ENCODE measurements around the gene EHD4.
A peak's percentile ranks its signal among the peaks of the same experiment; 100 is the strongest.

Gene EHD4

DNA sequence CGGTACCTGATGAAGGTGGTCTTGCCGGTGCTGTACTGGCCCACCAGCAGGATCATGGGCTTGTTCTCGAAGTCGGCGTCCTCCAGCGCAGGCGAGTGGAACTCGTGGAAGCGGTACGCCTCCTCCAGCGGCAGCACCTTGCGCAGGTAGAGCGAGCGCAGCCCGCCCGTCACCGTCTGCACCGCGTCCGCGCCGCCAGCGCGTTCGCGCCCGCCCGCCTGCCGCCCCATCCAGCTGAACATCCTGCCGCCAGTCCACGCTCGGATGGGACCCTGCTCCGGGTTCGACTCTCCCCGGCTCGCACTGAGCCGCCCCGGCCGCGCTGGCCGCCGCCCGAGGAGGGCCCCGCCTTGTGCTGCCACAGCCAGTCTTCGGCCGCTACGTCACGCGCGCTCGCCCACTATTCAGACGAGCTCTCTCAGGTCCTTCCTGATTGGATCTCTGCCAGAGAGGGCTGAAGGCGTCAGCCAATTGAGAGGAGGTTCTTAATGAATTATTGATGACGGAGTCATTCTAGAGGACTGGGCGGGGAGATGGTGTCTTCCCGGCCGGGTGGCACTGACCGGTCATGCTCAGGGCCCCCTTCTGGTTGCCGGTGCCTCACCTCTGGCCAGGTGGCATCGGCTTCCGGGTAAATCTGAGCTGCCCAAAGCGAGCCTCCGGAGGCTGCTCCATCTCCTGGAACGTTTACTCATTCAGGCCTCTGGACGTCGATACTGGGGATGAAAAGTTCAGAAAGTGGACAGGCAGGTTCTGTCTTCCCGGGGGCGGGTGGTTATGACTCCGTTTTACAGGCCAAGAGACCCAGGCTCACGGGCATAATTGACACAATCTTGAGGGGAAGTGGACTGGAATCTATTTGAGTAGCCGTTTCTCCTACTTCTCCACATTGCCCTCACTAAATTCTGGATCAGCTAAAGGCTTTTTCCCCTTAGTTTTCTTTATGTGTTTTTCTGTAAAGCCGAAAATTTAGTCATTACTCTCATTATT is at the start of gene EHD4:
Gene EHD4, minus strand, starts transcription at position 305 of the 990 bp plus-strand sequence. Its CDS starts 63 bp downstream, at position 242.
- DNase-seq = peak; percentile 97

- no peak for DNase-seq
Observed at GRCh38 chr15:42021593-42021992, 49.2 kb upstream of the EHD4 start.

DNA sequence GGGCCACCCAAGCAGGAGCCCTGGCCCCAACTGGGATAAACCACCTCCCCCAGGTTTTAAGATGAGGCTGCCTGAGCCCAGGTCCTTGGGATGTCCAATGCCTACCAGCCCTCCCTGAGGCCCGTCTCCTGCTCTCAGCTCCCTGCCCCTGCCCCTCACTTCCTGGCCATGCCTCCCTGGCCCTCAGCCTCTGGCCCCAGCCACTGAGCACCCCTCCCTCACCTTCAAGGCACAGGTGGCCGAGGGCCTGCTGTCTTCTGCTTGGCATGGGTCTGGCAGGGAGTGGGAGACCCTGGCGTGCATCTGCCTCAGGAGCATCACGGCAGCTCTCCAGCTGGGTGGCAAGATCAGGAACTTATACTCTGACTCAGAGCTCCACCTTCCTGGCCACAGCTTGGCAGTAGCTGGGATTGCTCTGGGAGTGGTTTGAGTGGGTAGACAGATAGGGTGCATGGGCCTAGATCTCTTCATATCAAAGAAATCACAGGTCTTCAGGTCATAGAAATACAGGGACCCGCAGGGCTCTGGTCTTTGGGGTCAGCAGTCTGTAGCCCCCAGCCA is 48.4 kb upstream of the EHD4 start, which contains the start of gene PLA2G4E:
Gene PLA2G4E, minus strand, starts transcription at position 330 of the 561 bp plus-strand sequence. Its CDS starts 12 bp downstream, at position 318.
- DNase-seq = no peak

DNA sequence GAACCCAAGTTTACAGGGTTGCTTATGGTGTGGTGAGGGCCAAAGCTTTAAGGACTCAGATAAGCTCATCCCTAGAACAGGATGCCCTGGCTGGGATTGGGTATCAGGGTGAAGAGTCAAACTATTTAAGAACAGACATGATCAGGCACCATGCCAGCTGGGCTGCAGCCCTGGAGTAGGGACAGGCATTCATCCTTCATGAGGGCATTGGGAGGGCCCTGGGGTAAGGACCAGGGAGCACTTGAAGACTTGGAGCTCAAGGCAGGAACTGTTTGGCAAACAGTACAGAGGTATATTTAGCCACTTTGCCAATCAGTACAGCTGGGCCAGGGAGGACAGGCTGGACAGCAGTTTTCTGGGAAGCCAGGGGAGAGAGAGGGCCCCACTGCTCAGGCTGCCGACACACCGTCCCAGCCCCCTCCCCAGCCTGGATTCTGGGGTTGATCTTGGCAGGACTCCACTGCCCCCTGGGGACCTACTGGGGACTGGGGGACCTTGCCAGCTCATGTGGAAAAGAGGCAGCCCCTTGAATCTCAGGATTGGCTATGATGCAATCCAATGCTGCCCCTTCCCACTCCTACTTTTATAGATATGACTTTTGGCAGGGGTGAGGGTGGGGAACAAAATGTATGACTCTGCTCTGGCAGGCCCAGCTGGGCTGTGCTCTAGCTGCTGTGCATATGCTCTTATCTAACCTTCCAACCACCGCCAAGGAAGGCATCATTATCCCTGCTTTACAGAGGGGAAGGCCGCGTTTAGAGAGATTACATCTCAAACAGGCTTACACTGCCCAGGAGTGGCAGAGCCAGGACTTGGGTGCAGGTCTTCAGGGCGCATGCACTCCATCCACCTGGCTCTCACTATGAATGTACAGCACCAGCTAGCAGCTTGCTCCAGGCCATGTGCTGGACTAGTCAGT is 46.2 kb upstream of the EHD4 start:
- no peak for DNase-seq

- DNase-seq = no peak
Observed at GRCh38 chr15:42016971-42017370, 44.6 kb upstream of the EHD4 start.

DNA sequence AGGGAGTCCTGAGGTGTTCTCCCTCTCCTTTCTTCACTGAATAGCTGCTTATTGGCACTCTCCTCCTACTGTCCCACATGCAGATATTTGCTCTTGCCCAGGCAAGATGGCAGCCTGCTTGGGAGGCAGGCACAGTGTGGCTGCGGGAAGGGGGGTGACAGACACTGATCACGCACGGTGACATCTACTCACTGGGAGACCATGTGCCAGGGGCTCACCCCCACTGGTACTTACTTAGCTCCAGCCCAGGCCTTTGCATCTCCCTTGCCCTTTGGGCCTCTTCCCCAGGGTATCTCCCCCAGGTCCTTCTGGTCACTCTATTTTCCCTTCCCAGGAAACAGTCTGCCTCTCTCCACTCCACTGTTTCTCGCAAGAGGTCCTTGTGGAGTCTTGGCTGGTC is 42.0 kb upstream of the EHD4 start:
- no peak for DNase-seq

GRCh38 chr15:42012928-42013482 is 40.6 kb upstream of the EHD4 start:
- DNase-seq = no peak

GRCh38 chr15:42012241-42012640 is 39.9 kb upstream of the EHD4 start:
- DNase-seq = no peak

GRCh38 chr15:42011074-42011473 is 38.7 kb upstream of the EHD4 start:
- DNase-seq = no peak

- DNase-seq = no peak
Observed at GRCh38 chr15:42010434-42010833, 38.1 kb upstream of the EHD4 start.

DNA sequence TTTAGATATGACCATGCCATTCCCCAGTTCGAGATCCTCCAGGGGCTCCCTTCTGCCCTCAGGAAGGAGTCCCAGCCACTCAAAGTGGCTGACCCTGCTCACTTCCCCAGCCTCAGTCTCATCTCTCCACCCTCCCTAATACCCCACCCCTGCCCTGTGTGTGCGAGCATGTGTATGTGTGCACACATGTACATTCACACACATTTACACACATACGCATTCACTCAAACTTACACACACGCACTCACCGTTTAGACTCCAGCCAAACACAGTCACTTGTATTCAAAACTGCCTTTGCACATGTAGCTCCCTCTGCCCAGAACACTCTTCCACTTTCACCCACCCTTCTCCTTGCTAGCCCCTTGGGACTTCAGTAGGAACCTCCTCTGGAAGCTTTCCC is 37.1 kb upstream of the EHD4 start:
- no peak for DNase-seq

DNA sequence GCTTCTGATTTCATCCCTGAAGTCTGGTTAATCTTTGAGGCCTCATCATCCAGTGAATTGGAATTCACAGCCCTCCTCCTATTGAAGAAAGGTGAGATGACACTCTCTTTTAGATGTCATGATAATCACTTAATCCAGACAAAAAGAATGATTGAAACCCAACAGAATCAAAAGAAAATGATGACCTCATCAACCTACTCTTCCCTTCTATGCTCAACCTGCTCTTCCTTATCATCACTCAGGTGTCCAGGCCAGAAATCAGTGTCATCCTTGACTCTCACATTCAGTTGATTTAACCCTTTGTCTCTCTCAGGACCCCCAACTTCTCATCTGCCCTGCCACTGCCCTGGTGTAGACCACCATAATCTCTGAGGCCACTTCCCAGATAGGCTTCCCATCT is 36.7 kb upstream of the EHD4 start:
- DNase-seq = no peak

GRCh38 chr15:42007386-42007785 is 35.0 kb upstream of the EHD4 start:
- DNase-seq = no peak

- no peak for DNase-seq
Observed at GRCh38 chr15:42002333-42002732, 30.0 kb upstream of the EHD4 start.

GRCh38 chr15:42001236-42001635 is 28.9 kb upstream of the EHD4 start:
- no peak for DNase-seq

DNA sequence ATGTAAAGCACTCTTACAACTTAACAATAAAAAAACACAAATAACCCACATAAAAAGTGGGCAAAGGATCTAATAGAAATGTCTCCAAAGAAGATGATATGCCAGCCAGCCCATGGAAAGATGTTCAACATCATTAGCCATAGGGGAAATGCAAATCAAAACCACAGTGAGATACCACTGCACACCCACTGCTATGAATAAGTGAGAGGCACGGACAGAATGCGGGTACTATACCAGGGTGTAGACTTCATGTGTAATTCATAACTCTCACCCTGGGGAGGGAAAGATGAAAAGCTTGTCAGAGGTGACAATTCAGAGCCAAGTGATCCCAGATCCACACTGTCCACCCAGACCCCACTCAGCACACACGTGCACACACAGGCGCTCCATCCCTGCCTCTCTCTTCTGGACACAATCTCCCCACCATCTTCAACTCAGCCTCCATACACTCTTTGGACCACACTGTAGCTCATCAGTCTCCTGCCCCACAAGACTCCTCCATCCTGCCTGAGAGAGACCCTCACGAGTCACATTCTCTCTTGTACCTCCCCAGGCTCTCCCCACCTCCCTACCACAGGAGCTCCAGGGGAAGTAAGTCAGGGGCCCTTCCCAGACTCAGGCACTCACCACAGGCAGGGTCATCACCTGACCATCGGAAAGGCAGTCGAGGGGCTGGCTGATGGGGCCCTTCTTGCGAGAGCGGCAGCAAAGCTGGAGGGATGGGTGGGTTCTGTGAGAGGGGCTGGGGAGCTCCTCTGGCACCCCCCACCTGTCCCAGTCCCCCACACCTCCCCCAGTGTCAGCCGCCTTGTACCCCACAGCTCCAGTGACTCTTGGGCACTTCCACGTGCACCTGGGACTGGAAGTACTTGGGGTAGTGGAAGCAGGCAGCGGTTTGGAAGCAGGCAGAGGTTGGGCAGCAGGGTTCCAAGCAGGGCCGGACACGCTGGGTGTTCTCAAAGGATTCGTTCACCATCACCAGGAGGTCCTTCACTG is 27.2 kb upstream of the EHD4 start:
- DNase-seq = no peak

- DNase-seq = no peak
Observed at GRCh38 chr15:41997845-41998244, 25.5 kb upstream of the EHD4 start.

DNA sequence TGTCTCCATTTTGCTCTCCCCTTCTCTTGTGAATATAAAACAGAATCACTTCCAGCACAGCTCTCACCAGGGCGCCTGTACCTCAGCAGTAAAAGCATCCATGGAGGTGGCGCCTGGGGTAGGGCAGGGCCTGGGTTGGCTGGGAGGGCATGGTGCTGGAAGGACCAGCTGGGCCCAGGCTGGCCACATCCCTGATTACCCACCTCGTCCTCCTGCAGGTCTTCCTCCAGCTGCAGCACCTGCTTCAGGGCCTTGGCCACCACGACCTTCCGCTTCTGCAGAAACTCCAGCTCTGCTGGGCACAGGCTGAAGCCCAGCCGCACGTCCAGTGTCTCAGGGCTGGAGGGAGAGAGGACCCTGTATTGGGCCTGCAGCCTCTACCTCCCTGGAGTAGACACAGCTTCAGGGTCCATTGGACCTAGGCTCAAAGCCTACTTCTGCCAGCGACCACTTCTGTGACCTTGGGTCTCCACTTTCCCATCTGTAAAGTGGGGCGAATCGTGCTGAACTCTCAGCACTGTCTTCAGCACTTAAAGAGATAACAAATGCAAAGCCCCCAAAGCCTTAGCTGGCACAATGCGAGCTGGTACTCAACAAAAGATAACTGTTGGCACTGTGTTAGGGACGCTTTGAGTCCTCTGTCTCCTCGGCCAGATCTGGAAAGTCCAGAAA is 24.7 kb upstream of the EHD4 start:
- no peak for DNase-seq

- DNase-seq = no peak
Observed at GRCh38 chr15:41996376-41996775, 24.0 kb upstream of the EHD4 start.

- no peak for DNase-seq
Observed at GRCh38 chr15:41995476-41995855, 23.1 kb upstream of the EHD4 start.

All from NCI-H1048 (cell line).